Testis (tissue), 2 donors: Measurements from ENCODE around the gene RXFP1.

Experiments used
- CTCF ChIP-seq, 3 experiments: fragments of 450-650 bp in 2 of 3; fragments of 200-600 bp in 1 of 3; sonication (generic) in 1 of 3; IDR thresholded peaks; one replicate each; pipeline ENCODE4 v1.5.1; 2016 to 2019; ENCODE audit warnings: antibody characterized with exemption in 3 of 3, mild to moderate bottlenecking in 2 of 3, moderate library complexity in 1 of 3
- POLR2A ChIP-seq: fragments of 450-650 bp; IDR thresholded peaks from one replicate; pipeline ENCODE4 v1.6.1; 2017; ENCODE audit warnings: antibody characterized with exemption, mild to moderate bottlenecking, moderate library complexity

DNA sequence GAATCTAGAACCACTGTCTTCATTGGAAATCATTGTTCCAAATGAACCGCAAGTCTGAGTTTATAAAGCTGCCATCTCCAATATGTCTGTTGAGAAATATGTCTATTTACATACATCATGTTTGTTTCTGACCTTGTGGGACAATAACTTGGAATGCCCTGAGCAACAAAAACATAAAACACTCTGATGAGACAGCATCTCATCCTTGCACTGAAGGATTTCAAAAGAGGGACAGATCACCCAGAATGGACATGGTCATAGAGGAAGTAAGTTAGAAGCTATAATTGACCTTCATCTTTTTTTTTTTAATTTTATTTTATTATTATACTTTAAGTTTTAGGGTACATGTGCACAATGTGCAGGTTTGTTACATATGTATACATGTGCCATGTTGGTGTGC, 22.5 kb downstream of the RXFP1 start:
- TF ChIP-seq CTCF (IDR thresholded peaks at IDR 0.05), result no peak
- TF ChIP-seq POLR2A, result no peak
